Measurements from ENCODE around the gene PRPSAP1.

PRPSAP1 gene

DNA sequence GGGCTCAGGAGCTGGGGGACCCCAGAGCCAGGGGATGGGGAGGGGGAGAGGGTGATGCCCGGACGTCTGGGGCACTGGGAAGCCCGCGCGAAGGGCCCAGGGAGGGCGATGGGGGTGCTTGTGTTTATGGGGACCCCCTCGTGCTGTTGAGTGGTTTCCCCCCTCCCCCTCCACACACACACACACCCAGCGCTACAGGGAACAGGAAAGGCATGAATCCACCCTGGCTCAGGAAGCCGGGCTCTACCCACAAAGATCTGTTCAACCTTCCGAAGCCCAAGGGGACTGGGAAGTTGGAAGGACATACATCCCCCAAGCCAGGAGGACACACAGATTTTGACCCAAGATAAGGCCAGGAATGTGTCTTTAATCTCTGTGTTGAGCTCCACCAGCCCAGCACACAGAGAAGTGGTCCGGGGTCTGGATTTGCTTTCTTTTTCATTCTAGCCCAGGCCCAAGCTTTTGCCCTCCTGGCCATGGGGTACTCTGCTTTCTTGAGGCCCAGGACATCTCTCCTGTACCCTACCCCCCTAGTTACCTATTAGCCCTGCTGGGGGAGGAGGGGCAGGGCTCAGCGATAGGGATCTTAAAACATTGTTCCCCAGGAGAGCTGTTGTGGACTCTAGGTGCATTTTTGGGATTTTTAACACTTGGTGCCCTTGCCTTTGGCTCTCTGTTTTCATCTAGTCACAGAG lies 87.3 kb downstream of the PRPSAP1 start:
- TF ChIP-seq, protein P1, sequence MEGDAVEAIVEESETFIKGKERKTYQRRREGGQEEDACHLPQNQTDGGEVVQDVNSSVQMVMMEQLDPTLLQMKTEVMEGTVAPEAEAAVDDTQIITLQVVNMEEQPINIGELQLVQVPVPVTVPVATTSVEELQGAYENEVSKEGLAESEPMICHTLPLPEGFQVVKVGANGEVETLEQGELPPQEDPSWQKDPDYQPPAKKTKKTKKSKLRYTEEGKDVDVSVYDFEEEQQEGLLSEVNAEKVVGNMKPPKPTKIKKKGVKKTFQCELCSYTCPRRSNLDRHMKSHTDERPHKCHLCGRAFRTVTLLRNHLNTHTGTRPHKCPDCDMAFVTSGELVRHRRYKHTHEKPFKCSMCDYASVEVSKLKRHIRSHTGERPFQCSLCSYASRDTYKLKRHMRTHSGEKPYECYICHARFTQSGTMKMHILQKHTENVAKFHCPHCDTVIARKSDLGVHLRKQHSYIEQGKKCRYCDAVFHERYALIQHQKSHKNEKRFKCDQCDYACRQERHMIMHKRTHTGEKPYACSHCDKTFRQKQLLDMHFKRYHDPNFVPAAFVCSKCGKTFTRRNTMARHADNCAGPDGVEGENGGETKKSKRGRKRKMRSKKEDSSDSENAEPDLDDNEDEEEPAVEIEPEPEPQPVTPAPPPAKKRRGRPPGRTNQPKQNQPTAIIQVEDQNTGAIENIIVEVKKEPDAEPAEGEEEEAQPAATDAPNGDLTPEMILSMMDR (IDR thresholded peaks at IDR 0.05; ENCODE audit: extremely low read depth, insufficient read depth, missing control alignments) = no peak
- in situ Hi-C loops (cut with MboI; ENCODE audit: low pct_unique_long_range_greater_than_20kb, low sequenced_read_pairs, unreplicated experiment) = no loop called here
- no peak for DNase-seq (ENCODE audit: low spot score)

DNA sequence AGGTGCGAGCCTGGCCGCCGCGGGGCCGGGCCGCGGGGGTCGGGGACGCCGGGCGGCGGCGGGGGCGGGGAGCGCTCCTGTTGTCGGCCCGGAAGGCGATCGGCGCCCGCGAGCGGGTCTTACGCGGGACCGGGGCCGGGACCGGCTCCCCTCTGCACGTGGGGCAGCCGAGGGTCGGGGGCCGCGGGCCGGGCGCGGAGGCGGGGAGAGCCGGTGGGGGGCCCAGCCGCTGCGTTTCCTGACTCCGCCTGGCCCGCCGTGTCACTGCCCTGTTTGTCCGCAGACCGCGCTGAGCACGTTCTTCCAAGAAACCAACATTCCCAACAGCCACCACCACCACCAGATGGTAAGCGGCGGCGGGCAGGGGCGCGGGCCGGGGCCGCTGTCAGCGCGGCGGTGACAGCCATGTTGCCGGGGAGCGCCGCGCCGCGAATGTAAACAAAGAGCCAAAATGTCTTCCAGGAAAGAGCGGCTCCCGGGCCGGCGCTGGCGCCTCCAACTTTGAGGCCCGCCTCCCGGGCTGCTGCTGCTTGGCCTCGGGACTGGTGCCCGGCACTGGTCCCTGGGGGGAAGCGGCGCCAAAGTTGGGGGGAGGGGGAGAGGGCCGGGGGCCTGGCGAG lies 88.0 kb downstream of the PRPSAP1 start:
- in situ Hi-C loops (cut with MboI; ENCODE audit: low pct_unique_long_range_greater_than_20kb, low sequenced_read_pairs, unreplicated experiment) = no loop called here
- TF ChIP-seq, protein P1 (IDR thresholded peaks at IDR 0.05; ENCODE audit: extremely low read depth, insufficient read depth, missing control alignments) = no peak
- DNase-seq (ENCODE audit: low spot score) = no peak

DNA sequence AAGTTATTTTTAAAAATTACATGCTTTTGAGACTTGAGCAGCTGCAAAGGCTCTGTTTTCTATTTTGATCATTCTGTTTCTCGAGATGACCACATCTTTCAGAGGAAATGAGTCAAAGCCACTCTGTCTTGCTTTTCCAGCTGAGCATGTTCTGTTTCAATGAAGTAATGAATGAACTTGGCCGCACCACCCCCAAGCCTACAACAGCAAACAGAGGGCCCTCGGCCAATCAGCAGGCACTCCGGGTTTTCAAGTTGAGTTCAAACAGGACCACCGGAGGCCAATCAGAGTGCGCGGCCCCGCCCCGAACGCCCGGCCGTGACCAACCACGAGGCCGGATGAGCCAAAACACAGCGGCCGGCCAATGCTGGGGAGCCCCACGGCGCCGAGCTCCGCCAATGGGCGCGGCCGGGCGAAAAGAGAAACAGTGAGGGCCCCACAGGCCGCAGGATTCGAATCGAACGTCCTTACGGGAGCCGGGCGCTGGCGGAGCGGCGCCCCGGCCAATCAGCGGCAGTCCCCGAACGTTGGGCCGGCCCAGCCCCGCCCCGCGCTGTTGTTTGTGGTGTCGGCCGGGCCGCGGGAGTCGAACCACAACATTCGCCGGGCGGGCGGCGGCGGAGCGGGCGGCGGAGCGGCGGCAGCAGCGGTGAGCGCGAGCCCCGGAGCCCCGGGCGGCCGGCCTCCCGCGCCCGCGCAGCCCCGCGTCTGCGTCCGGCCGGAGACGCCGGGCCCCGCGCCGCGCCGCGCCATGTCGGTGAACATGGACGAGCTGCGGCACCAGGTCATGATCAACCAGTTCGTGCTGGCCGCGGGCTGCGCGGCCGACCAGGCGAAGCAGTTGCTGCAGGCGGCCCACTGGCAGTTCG lies 88.7 kb downstream of the PRPSAP1 start, which contains the start of gene UBALD2:
TSS of gene UBALD2 (plus strand) at position 594 of the 869 bp plus-strand sequence. CDS start at position 752, 158 bp downstream.
- TF ChIP-seq, protein P1 (IDR thresholded peaks at IDR 0.05; ENCODE audit: extremely low read depth, insufficient read depth, missing control alignments) = no peak
- DNase-seq (ENCODE audit: low spot score) = peak; percentile 98
- in situ Hi-C loops (cut with MboI; ENCODE audit: low pct_unique_long_range_greater_than_20kb, low sequenced_read_pairs, unreplicated experiment) = loop anchor here (5.0 kb wide), 1 partner anchor 78 kb away; no protein-coding TSS in a partner anchor

DNA sequence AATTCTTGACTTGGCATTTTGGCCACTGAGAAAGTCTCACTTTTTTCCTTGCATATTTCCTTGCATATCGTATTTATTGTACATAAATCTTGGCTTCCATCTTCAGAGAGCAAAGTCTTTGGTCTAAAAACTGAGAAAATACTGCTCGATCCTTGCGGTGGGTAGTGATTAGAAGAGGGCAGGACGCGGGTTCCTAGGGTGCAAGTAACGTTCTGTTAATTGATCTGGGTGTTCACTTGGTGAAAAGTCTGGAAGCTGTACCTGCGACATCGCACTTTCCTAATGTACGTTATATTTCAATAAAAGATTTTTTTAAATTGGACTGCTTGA lies 89.3 kb downstream of the PRPSAP1 start:
- TF ChIP-seq, protein P1 (IDR thresholded peaks at IDR 0.05; ENCODE audit: extremely low read depth, insufficient read depth, missing control alignments) = no peak
- in situ Hi-C loops (cut with MboI; ENCODE audit: low pct_unique_long_range_greater_than_20kb, low sequenced_read_pairs, unreplicated experiment) = loop anchor here (5.0 kb wide), 1 partner anchor 77 kb away; no protein-coding TSS in a partner anchor
- DNase-seq (ENCODE audit: low spot score) = no peak

DNA sequence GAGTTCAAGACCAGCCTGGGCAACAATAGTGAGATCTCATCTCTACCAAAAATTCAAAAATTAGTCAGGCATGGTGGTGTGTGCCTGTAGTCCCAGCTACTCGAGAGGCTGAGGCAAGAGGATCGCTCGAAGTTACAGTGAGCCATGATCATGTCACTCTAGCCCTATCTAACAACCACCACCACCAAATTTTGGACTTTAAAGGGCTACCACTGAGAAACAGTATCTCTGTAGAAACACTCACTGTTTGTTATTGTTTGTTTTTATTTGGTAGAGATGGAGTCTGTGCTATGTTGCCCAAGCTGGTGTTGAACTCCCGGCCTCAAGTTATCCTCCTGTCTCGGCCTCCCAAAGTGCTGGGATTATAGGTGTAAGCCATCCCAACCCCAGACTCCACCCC lies 89.8 kb downstream of the PRPSAP1 start:
- in situ Hi-C loops (cut with MboI; ENCODE audit: low pct_unique_long_range_greater_than_20kb, low sequenced_read_pairs, unreplicated experiment) = loop anchor here (5.0 kb wide), 1 partner anchor 77 kb away; no protein-coding TSS in a partner anchor
- DNase-seq (ENCODE audit: low spot score) = no peak
- TF ChIP-seq, protein P1 (IDR thresholded peaks at IDR 0.05; ENCODE audit: extremely low read depth, insufficient read depth, missing control alignments) = no peak

DNA sequence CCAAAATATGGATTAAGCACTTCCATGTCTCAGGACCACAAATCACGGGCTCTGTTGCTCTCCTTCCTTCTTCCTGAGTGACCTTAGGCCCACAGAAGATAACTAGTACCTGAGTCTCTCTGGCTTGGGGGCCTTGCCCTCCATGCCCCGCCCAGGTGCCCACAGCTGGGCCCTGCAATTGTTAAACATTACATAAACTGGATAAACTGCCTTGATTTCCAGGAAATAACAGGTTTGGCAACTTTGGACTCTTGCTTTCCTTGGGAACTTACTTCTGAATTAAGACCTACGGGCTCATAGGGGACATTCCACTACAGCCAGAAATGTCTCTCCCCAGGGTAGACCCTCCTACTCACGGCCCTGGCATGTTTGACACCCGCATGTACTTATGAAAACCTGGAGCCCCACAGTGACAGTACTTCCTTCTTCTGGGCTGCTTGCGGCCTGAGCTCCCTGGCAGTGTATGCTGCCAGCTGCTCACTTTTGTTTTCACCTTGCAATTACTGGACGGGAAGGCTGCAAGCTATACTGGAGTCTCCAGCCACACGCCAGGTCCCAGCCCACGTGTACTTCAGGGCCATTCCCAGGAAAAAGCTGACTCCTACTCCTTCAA lies 90.9 kb downstream of the PRPSAP1 start:
- in situ Hi-C loops (cut with MboI; ENCODE audit: low pct_unique_long_range_greater_than_20kb, low sequenced_read_pairs, unreplicated experiment) = loop anchor here (5.0 kb wide), 1 partner anchor 76 kb away; no protein-coding TSS in a partner anchor
- TF ChIP-seq, protein P1 (IDR thresholded peaks at IDR 0.05; ENCODE audit: extremely low read depth, insufficient read depth, missing control alignments) = no peak
- DNase-seq (ENCODE audit: low spot score) = peak; percentile 65

All from GM13977 (cell line).